Left lung (tissue), 10 donors: ENCODE measurements around the gene GALNT6. TPM values are rescaled to one million over a fixed set of nuclear protein-coding genes. Genes with fewer than 3 reads are reported as not detected.
A peak's percentile ranks its signal among the peaks of the same experiment; 100 is the strongest.
"Not testable (repeated sequence)": the region's sequence is repeated elsewhere in the genome, so short reads cannot be mapped to it uniquely, and the experiment has no call there.

Experiments used
- ATAC-seq: fragments of 200-7000 bp; cut with Tn5 transposase; one replicate; pipeline ENCODE4 v1.9.1; 2020; ENCODE audit warnings: moderate library complexity
- DNase-seq, 4 donors: peaks; one replicate each; pipeline ENCODE4 v3.0.0-alpha.2; 2013 to 2020
- H3K27ac ChIP-seq, 2 donors: fragments of 200-600 bp; sonication (generic) in 1 of 2; one replicate each; pipeline versions ENCODE4 v1.5.0 to v1.8.0; 2020 to 2021
- H3K27me3 ChIP-seq, 2 donors: fragments of 200-600 bp; sonication (generic) in 1 of 2; one replicate each; pipeline versions ENCODE4 v1.5.0 to v1.8.0; 2020 to 2021
- H3K36me3 ChIP-seq, 2 donors: fragments of 200-600 bp; sonication (generic) in 1 of 2; one replicate each; pipeline versions ENCODE4 v1.5.0 to v1.8.0; 2020 to 2021
- H3K4me1 ChIP-seq, 2 donors: fragments of 200-600 bp; one replicate each; pipeline ENCODE4 v1.8.0; 2021
- H3K4me3 ChIP-seq, 2 donors: fragments of 200-600 bp; sonication (generic) in 1 of 2; one replicate each; pipeline versions ENCODE4 v1.5.0 to v1.8.0; 2020 to 2021; ENCODE audit warnings: mild to moderate bottlenecking in 1 of 2
- H3K9me3 ChIP-seq, 2 donors: fragments of 200-600 bp; sonication (generic) in 1 of 2; one replicate each; pipeline versions ENCODE4 v1.5.0 to v1.8.0; 2020 to 2021
- intact Hi-C, 2 donors: fragments of 100-400 bp; cut with DNase I; formaldehyde crosslinking; loops; one replicate each; pipeline versions ENCODE4 v1.11.2 to v1.14.2; 2022
- polyA plus RNA-seq, 6 donors: library from polyadenylated mRNA; unstranded; fragments of 120-200 nt; gene quantifications; one replicate each; pipeline ENCODE4 v1.2.1, GENCODE V29; 2013; ENCODE audit not compliant: insufficient read length in 6 of 6
- total RNA-seq, 2 donors: library from RNA; stranded (reverse); fragmentation: NEBNext Ultra II Directional; extraction: Animal tissue kit (Norgen Biotek cat#: 25700); gene quantifications; one replicate each; pipeline ENCODE4 v1.2.1, GENCODE V29; 2021
- TF ChIP-seq, protein P1 (sequence below), 2 donors: fragments of 200-600 bp; sonication (generic) in 1 of 2; IDR thresholded peaks; one replicate each; pipeline versions ENCODE4 v1.5.0 to v1.8.0; 2021; ENCODE audit warnings: antibody characterized with exemption in 2 of 2
- donor health status: DM: no; HTN: yes; CAD: no.
- donor health status: DM: no; HTN: no; CAD: no.

Gene GALNT6
- total and polyA plus RNA-seq, 8 donors = 1.8 to 21.8 (median 2.6) TPM

DNA sequence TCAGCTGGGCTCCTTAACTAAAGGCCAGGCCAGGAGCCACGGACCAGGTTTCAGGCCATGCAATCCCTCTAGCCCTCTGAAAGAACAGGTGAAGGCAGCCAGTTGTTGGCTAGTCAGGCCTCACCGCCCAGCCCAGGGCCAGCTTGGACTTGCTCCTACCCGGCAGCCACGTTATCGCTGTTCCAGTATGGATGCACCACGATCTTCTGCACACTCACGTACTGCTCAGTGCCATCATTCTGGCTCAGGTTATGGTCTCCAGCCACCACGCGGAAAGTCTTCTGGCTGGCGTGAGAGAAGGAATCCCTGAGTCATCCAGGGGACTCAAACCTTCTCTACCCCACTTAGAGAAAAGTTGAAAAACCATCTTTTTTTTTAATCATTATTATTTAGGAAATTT is 48.8 kb downstream of the GALNT6 start:
- peaks cover 0 to 10% of the 10 kb centered on the region in 2 donors for H3K4me1 ChIP-seq
- H3K27ac ChIP-seq = no peak overlapping the region
- H3K9me3 ChIP-seq = no peaks in the 10 kb centered on the region
- H3K4me3 ChIP-seq = no peak overlapping the region
- TF ChIP-seq, protein P1, sequence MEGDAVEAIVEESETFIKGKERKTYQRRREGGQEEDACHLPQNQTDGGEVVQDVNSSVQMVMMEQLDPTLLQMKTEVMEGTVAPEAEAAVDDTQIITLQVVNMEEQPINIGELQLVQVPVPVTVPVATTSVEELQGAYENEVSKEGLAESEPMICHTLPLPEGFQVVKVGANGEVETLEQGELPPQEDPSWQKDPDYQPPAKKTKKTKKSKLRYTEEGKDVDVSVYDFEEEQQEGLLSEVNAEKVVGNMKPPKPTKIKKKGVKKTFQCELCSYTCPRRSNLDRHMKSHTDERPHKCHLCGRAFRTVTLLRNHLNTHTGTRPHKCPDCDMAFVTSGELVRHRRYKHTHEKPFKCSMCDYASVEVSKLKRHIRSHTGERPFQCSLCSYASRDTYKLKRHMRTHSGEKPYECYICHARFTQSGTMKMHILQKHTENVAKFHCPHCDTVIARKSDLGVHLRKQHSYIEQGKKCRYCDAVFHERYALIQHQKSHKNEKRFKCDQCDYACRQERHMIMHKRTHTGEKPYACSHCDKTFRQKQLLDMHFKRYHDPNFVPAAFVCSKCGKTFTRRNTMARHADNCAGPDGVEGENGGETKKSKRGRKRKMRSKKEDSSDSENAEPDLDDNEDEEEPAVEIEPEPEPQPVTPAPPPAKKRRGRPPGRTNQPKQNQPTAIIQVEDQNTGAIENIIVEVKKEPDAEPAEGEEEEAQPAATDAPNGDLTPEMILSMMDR (IDR thresholded peaks at IDR 0.05) = no peak
- intact Hi-C loops = loop anchor here in 1 of 2 donors (10.0 kb wide), 1 partner anchor 68 kb away; the partner anchor contains the start of gene SMAGP
- H3K27me3 ChIP-seq = no peaks in the 10 kb centered on the region
- no peak for DNase-seq
- H3K36me3 ChIP-seq = no peaks in the 10 kb centered on the region
- ATAC-seq = no peak

DNA sequence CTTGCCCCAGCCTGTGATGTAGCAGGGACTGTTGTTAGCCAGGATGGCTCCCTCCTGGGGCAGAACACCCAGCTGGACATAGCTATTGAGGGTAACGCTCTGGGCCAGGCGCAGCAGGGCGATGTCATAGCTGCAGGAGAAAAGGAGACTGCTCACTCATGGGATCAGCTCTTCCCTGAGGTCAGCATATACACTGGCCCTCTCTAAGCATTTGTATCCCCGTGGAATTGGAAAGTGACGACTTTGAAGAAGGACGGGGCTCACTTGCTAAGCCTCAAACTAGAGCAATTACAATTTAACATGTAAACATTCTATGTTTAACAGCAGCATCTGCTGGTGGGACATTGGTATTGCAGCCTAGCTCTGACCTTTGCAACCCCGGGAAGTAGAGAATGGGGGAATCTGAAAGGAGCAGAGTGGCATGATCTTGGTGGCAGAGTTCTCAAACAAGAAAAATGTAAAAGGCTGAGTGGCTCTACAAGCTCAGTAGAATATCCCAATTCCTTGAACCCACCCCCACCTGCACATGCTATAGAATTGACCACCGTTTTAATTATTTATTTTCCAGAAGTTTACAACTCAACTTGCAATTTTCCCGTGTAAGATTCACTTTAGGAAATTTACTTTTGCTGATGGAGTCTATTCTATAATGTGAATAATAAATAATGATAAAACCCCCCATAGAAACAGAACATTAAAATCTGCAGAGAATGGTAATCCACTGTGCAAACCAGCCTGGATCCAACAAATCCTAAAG is 49.8 kb downstream of the GALNT6 start:
- Histone ChIP-seq H3K27me3 (no peaks in the 10 kb centered on the region), H3K4me1 (peaks cover 2 to 14% of the 10 kb centered on the region in 2 donors), H3K4me3 (no peak overlapping the region), H3K27ac (no peak overlapping the region), H3K36me3 (no peaks in the 10 kb centered on the region), H3K9me3 (no peaks in the 10 kb centered on the region)
- TF ChIP-seq, protein P1 (IDR thresholded peaks at IDR 0.05) = peak; percentile 93 to 96
- DNase-seq (peak in 3 of 4 donors; percentile 65 to 76 (median 74)), ATAC-seq (peak; percentile 98)
- intact Hi-C loops = loop anchor here in 1 of 2 donors (10.0 kb wide), 1 partner anchor 67 kb away; the partner anchor contains the start of gene SMAGP

DNA sequence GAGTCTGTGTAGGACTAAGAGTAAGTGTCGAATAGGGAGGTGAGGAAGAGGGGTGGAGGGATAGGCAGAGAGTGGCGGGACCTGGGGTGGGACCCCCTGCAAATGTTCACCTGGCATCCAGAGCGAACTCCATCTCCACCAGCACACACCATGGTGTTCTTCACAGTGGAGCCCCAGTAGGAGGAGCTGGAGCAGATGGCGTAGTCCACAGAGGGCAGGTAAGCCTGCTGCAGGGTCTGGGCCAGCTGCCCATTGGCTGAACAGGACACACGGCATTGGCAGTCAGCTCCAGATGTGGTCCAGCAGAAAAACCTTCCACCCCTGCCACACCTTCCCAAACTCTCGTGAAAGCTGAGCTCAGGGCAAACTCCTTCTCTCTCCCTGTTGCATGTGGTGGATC is 51.5 kb downstream of the GALNT6 start:
- TF ChIP-seq, protein P1 (IDR thresholded peaks at IDR 0.05) = no peak
- peaks cover 4 to 31% of the 10 kb centered on the region in 2 donors for H3K4me1 ChIP-seq
- ATAC-seq (no peak), DNase-seq (no peak)
- H3K27me3 ChIP-seq = no peaks in the 10 kb centered on the region
- H3K9me3 ChIP-seq = no peaks in the 10 kb centered on the region
- no peaks in the 10 kb centered on the region for H3K36me3 ChIP-seq
- intact Hi-C loops = loop anchor here in 1 of 2 donors (10.0 kb wide), 1 partner anchor 65 kb away; the partner anchor contains the start of gene SMAGP
- H3K4me3 ChIP-seq = no peak overlapping the region
- H3K27ac ChIP-seq = no peak overlapping the region

DNA sequence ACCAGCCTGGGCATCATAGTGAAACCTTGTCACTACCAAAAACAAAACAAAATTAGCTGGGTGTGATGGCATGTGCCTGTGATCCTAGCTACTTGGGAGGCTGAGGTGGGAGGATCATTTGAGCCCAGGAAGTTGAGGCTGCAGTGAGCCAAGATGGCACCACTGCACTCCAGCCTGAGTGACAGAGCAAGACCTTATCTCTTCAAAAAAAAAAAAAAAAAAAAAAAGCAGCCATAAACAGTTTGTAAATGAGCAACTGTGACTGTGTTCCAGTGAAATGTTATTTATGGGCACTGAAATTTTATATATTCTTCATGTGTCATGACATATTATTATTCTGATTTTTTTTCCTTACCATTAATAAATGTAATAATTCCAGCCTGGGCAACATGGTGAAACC is 53.9 kb downstream of the GALNT6 start:
- intact Hi-C loops, H3K36me3 ChIP-seq, H3K27ac ChIP-seq, H3K9me3 ChIP-seq, DNase-seq, H3K4me3 ChIP-seq, H3K27me3 ChIP-seq, ATAC-seq: not testable (repeated sequence)
- peaks cover 4 to 38% of the 10 kb centered on the region in 2 donors for H3K4me1 ChIP-seq

DNA sequence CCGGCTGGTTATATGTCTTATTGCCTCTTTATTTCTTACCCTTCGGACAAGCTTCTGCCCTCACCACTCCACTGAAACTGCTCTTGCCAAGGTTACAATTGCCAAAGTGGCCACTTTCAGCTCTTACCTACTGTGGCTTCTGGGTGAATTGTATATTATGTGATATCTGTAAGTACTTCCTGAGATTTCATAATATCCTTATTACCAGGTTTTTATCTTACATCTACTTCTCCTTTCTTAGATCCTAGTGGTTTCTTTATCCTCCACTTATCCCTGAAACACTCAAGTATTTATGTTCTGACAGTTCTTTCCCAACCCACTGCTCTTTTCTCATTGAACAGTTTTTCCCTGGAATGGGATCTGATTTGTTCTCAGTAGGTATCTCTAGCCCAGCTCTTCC is 55.3 kb downstream of the GALNT6 start:
- Histone ChIP-seq H3K9me3 (no peaks in the 10 kb centered on the region), H3K4me3 (no peak overlapping the region), H3K27ac (peak overlapping the region; percentile 26 to 64), H3K36me3 (no peaks in the 10 kb centered on the region), H3K27me3 (no peaks in the 10 kb centered on the region), H3K4me1 (peaks cover 4 to 32% of the 10 kb centered on the region in 2 donors)
- ATAC-seq (peak; percentile 89), DNase-seq (peak in 1 of 4 donors; percentile 24)
- TF ChIP-seq, protein P1 (IDR thresholded peaks at IDR 0.05) = no peak
- intact Hi-C loops = no loop called here
